GM18526 (cell line): Measurements from ENCODE around the gene ISM2.

Source experiments
- POLR2A ChIP-seq: IDR thresholded peaks from 3 replicates; pipeline ENCODE4 v1.6.1; 2011; ENCODE audit not compliant: insufficient read length; ENCODE audit errors: extremely low read depth

ISM2 gene

GRCh38 chr14:77498120-77498979 is at the start of gene ISM2:
ISM2 (minus strand) TSS chr14:77498816; CDS start chr14:77498793, 23 bp downstream.
- no peak for TF ChIP-seq POLR2A

GRCh38 chr14:77547512-77548180 is 49.0 kb upstream of the ISM2 start:
- no peak for TF ChIP-seq POLR2A

- no peak for TF ChIP-seq POLR2A
Observed at GRCh38 chr14:77544571-77544970, 46.0 kb upstream of the ISM2 start.

- TF ChIP-seq POLR2A, result no peak
Observed at GRCh38 chr14:77543637-77544334, 45.2 kb upstream of the ISM2 start.

GRCh38 chr14:77543240-77543551 is 44.6 kb upstream of the ISM2 start:
- no peak for TF ChIP-seq POLR2A

- no peak for TF ChIP-seq POLR2A
Observed at GRCh38 chr14:77542421-77543239, 44.0 kb upstream of the ISM2 start.

- TF ChIP-seq POLR2A, result no peak
Observed at GRCh38 chr14:77541905-77542304, 43.3 kb upstream of the ISM2 start.

- no peak for TF ChIP-seq POLR2A
Observed at GRCh38 chr14:77531071-77531470, 32.5 kb upstream of the ISM2 start.

GRCh38 chr14:77529963-77530362 is 31.3 kb upstream of the ISM2 start:
- TF ChIP-seq POLR2A, result no peak

- no peak for TF ChIP-seq POLR2A
Observed at GRCh38 chr14:77529213-77529612, 30.6 kb upstream of the ISM2 start.

- TF ChIP-seq POLR2A, result no peak
Observed at GRCh38 chr14:77526266-77526665, 27.6 kb upstream of the ISM2 start.

- no peak for TF ChIP-seq POLR2A
Observed at GRCh38 chr14:77524536-77524935, 25.9 kb upstream of the ISM2 start.

GRCh38 chr14:77523109-77523508 is 24.5 kb upstream of the ISM2 start:
- TF ChIP-seq POLR2A, result no peak

GRCh38 chr14:77520555-77520954 is 21.9 kb upstream of the ISM2 start:
- TF ChIP-seq POLR2A, result no peak

- no peak for TF ChIP-seq POLR2A
Observed at GRCh38 chr14:77516126-77516525, 17.5 kb upstream of the ISM2 start.

- no peak for TF ChIP-seq POLR2A
Observed at GRCh38 chr14:77511486-77512162, 13.0 kb upstream of the ISM2 start.
